ENCODE measurements around the gene MYH7.
A peak's percentile ranks its signal among the peaks of the same experiment; 100 is the strongest.

Gene MYH7

DNA sequence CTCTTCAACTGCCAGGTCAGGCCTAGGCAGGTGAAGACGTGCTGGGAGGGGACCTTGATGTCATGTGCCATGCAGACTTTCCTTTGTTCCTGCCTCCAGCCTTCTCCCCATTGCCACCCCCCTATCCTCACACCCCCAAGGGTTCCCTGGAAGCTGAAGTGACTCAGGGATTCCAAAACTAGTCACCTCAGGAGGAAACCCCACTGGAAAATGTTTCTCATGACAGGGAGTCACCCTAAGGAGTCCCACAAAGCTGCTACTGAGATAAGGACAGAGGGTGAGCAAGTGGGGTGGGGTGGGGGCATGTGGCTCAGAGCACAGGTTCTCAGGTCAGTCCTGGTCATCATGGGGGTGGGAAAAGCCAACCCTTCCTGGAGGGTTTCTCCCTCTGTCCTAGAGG, 65.2 kb downstream of the MYH7 start:
- DNase-seq (ENCODE audit: low spot score) = no peak

GRCh38 chr14:23366426-23366921, 69.0 kb downstream of the MYH7 start:
- peak; percentile 77 for DNase-seq (ENCODE audit: low spot score)

DNA sequence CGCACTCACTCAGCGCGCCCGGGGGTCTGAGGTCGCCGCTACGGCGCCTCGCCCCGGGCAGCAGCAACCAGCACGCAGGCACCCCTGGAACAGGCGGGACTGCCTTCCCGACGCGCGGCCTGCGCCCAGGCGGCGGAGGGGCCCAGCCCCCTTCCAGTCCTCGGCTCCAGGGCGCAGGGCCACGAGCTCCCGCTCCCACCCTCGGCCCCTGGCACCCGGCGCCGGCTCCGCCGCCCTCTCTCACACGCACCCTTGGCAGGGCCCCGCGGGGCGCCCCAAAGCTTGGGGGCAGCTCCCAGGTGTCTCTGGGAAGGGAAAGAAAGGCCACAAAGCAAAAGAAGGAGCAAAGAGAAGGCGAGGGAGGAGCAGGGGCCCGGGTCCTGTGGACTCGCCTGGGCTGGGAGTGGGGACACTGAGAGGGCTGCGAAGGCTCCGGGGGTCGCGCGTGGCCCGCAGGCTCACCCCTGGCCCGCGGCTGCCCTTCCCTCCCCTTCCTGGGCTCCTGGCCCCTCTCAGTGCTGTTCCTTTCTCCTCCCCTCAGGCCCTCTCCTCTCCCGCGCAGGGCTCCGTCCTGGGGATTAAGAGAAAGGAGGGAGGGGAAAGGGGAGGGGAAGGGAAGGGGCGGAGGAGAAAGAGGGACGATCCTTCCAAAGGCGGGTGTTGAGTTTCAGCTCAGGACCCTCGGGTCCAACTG, 69.6 kb downstream of the MYH7 start:
- DNase-seq (ENCODE audit: low spot score) = peak; percentile 46

GRCh38 chr14:23365036-23365731, 70.3 kb downstream of the MYH7 start, which contains the start of gene EFS:
EFS (minus strand) TSS chr14:23365172; CDS start chr14:23365025, 147 bp downstream.
- peak; percentile 54 for DNase-seq (ENCODE audit: low spot score)

DNA sequence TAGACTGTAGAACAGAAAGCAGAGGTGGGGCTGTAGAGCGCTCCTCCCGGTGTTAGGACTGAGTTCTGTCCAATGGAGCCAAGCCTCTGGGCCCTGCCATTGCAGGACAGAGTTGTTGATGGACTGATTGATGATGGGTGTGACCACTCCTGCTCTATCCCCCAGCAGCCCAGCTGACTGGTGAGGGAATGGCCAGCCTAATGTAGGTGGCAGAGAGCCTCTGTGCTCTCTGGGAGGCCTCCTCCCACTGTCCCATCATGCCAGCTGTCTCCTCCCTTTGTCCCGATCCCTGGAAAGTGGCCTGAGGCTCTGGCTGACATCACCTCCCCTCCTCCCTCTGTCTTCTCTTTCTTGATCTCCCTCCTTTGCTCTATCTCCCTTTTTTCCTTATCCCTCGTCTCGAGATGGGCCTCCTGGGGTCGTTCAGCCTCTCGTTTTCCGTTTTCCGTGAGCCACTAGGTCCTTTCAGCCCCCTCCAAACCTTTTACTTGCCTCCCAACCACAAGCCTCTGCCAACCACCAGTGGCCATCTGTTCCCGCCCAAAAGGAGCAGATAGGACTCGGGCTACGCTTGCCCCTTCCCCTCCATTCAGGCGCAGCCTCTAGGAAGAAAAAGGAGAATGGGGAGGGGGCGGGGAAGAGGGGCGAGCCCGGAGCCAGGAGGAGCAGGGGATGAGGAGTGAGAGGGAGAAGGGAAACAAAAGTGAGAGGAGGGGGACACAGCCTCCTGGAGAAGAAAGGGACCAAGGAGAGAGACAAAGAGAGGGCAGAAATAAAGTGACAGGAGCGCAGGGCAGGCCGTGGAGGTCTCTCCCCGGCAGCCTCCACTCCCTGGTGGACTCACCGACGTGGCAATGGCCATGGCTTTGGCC, 71.1 kb downstream of the MYH7 start:
- DNase-seq (ENCODE audit: low spot score) = peak; percentile 42
